NT2/D1 (cell line): ENCODE measurements around the gene GRAMD2B.

ENCODE experiments used
- SUZ12 ChIP-seq: IDR thresholded peaks from 2 replicates; pipeline ENCODE4 v1.6.1; 2011; ENCODE audit not compliant: insufficient read length, insufficient read depth; ENCODE audit errors: extremely low read depth
- ZNF274 ChIP-seq: IDR thresholded peaks from 2 replicates; pipeline ENCODE4 v1.6.1; 2011; ENCODE audit warnings: mild to moderate bottlenecking, low read depth, low read length

DNA sequence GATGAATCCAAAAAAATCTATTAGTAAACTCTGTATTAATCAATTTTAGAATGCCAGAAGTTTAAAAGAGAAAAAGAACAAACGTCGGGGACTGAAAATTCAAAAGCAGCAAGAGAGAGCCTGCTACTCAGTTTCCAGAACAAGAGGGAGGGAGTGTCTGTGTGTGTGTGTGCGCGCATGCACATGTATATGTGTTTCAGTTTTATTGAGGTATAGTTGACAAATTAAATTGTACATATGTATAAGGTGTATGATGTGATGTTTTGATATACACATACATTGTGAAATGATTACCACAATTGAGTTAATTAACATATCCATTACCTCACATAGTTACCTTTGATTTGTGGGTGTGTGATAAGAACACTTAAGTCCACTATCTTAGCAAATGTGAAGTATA, 27.6 kb upstream of the GRAMD2B start:
- TF ChIP-seq SUZ12 (no peak), ZNF274 (no peak)
